ENCODE data around the gene NPHP4. TPM values are rescaled to one million over a fixed set of nuclear protein-coding genes. Genes with fewer than 3 reads are reported as not detected.

NPHP4 gene
- total RNA-seq, 1 donor: 8.0 TPM

DNA sequence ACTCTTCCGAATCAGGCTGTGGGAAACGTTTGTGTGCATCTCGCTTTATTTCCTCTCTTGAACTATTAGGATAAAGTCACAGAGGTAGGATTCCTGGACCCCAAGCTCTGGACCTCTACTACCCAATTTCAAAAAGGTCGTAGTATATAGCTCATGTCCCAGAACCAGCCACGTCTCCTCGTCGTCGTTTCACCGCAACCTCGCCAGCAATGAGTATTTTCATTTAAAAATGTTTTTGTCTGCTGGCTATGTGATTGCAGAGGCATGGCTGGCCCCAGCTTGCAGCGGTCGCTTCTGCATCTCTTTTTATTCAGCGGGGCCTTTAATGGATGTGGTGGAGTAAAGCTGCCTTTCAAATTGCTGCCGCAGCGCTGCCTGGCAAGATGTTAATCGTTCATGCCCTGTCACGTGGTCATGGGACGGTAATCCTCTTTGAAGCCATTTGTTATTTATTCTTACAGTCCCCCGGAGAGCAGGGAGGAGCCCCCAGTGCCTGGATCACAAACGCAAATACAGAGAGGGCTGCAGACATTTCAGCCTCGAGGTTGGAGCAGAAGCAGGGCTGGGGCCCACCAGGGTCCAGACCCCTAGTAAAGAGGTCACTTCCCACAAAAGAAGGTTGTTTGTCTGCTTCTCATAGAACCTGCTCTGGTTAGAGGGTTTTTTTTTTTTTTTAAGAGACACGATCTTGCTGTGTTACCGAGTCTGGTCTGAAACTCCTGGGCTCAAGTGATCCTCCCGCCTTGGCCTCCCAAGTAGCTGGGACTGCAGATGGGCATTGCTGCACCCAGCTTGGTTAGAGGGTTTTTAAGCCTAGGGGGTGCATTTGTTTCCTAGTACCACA is 11.6 kb upstream of the NPHP4 start:
- no peaks in the 10 kb centered on the region for H3K27me3 ChIP-seq (ENCODE audit: insufficient read depth, low read length)
- peaks cover 10% of the 10 kb centered on the region for H4K20me1 ChIP-seq (ENCODE audit: insufficient read depth, low read length)
- no peak overlapping the region for H3K27ac ChIP-seq (ENCODE audit: low read depth, low read length)
- no peaks in the 10 kb centered on the region for H3K36me3 ChIP-seq (ENCODE audit: insufficient read depth, low read length)
- no peak overlapping the region for H3K4me3 ChIP-seq (ENCODE audit: insufficient read depth, low read length)
- H3K4me1 ChIP-seq (ENCODE audit: insufficient read depth, low read length): no peaks in the 10 kb centered on the region
- no peak overlapping the region for H2AFZ ChIP-seq (ENCODE audit: low read length)
- H3K9me3 ChIP-seq (ENCODE audit: low read depth, low read length): no peaks in the 10 kb centered on the region
- no peak for TF ChIP-seq CTCF (IDR thresholded peaks at IDR 0.05; ENCODE audit: extremely low read depth, low read depth, low read length)
- H3K79me2 ChIP-seq (ENCODE audit: insufficient read depth, low read length): no peaks in the 10 kb centered on the region
- H3K4me2 ChIP-seq (ENCODE audit: insufficient read depth, low read length): no peak overlapping the region
- DNase-seq (ENCODE audit: insufficient read length, low spot score, missing footprints): peak; percentile 56

GRCh38 chr1:6002714-6003501 is 10.7 kb upstream of the NPHP4 start:
- H3K27me3 ChIP-seq (ENCODE audit: insufficient read depth, low read length): no peaks in the 10 kb centered on the region
- peak; percentile 76 for DNase-seq (ENCODE audit: insufficient read length, low spot score, missing footprints)
- no peaks in the 10 kb centered on the region for H3K36me3 ChIP-seq (ENCODE audit: insufficient read depth, low read length)

GRCh38 chr1:6001992-6002576 is 9.9 kb upstream of the NPHP4 start:
- no peak for TF ChIP-seq CTCF (IDR thresholded peaks at IDR 0.05; ENCODE audit: extremely low read depth, low read depth, low read length)
- no peak overlapping the region for H3K4me2 ChIP-seq (ENCODE audit: insufficient read depth, low read length)
- H3K27me3 ChIP-seq (ENCODE audit: insufficient read depth, low read length): no peaks in the 10 kb centered on the region
- peaks cover 10% of the 10 kb centered on the region for H4K20me1 ChIP-seq (ENCODE audit: insufficient read depth, low read length)
- no peak overlapping the region for H3K4me3 ChIP-seq (ENCODE audit: insufficient read depth, low read length)
- H3K79me2 ChIP-seq (ENCODE audit: insufficient read depth, low read length): no peaks in the 10 kb centered on the region
- H3K27ac ChIP-seq (ENCODE audit: low read depth, low read length): no peak overlapping the region
- no peak overlapping the region for H2AFZ ChIP-seq (ENCODE audit: low read length)
- no peaks in the 10 kb centered on the region for H3K9me3 ChIP-seq (ENCODE audit: low read depth, low read length)
- peak; percentile 82 for DNase-seq (ENCODE audit: insufficient read length, low spot score, missing footprints)
- no peaks in the 10 kb centered on the region for H3K4me1 ChIP-seq (ENCODE audit: insufficient read depth, low read length)
- H3K36me3 ChIP-seq (ENCODE audit: insufficient read depth, low read length): no peaks in the 10 kb centered on the region

More at GRCh38 chr1:6002714-6003501, 10.7 kb upstream of the NPHP4 start:
- Histone ChIP-seq H2AFZ (ENCODE audit: low read length) (no peak overlapping the region), H3K4me3 (ENCODE audit: insufficient read depth, low read length) (no peak overlapping the region), H4K20me1 (ENCODE audit: insufficient read depth, low read length) (peaks cover 10% of the 10 kb centered on the region), H3K9me3 (ENCODE audit: low read depth, low read length) (no peaks in the 10 kb centered on the region), H3K79me2 (ENCODE audit: insufficient read depth, low read length) (no peaks in the 10 kb centered on the region), H3K4me1 (ENCODE audit: insufficient read depth, low read length) (no peaks in the 10 kb centered on the region), H3K27ac (ENCODE audit: low read depth, low read length) (no peak overlapping the region), H3K4me2 (ENCODE audit: insufficient read depth, low read length) (no peak overlapping the region)
- TF ChIP-seq CTCF (IDR thresholded peaks at IDR 0.05; ENCODE audit: extremely low read depth, low read depth, low read length): no peak
